SU-DHL-6 (cell line): ENCODE measurements around the gene NEK4.

Experiments
- H2AFZ ChIP-seq: fragments of 200-600 bp; sonication (generic); 2 replicates; pipeline ENCODE4 v1.6.1; 2014; ENCODE audit warnings: low read depth, mild to moderate bottlenecking, moderate library complexity, mixed read lengths, antibody characterized with exemption, low read length; ENCODE audit not compliant: severe bottlenecking
- H3F3A ChIP-seq: fragments of 200-600 bp; shearing (Covaris generic); 2 replicates; pipeline ENCODE4 v1.6.0; 2016; ENCODE audit warnings: antibody characterized with exemption, mild to moderate bottlenecking; ENCODE audit not compliant: insufficient read depth
- H3K27ac ChIP-seq: fragments of 200-600 bp; sonication (generic); 2 replicates; pipeline ENCODE4 v1.5.1; 2016; ENCODE audit warnings: low read depth, mild to moderate bottlenecking, low read length, moderate library complexity, mixed read lengths
- H3K27me3 ChIP-seq: fragments of 200-600 bp; sonication (generic), shearing (Covaris generic); 2 replicates; pipeline ENCODE4 v1.6.0; 2014; ENCODE audit warnings: mild to moderate bottlenecking, low read length
- H3K36me3 ChIP-seq: fragments of 200-600 bp; sonication (generic); 2 replicates; pipeline ENCODE4 v1.6.1; 2014; ENCODE audit warnings: mild to moderate bottlenecking, low read length, mixed read lengths
- H3K4me2 ChIP-seq: fragments of 300-600, 200-600 bp; shearing (Covaris generic), sonication (generic); 2 replicates; pipeline ENCODE4 v1.6.0; 2014; ENCODE audit warnings: low read length, low read depth, mild to moderate bottlenecking; ENCODE audit not compliant: poor library complexity, severe bottlenecking
- H3K4me3 ChIP-seq: fragments of 200-600 bp; sonication (generic); 2 replicates; pipeline ENCODE4 v1.5.1; 2014; ENCODE audit warnings: antibody characterized with exemption, low read length, mild to moderate bottlenecking, mixed read lengths; ENCODE audit not compliant: insufficient read depth, poor library complexity, severe bottlenecking
- H3K79me2 ChIP-seq: fragments of 200-600 bp; sonication (generic); 2 replicates; pipeline ENCODE4 v1.6.1; 2014; ENCODE audit warnings: mild to moderate bottlenecking, low read length, moderate library complexity; ENCODE audit not compliant: insufficient read depth
- H3K9ac ChIP-seq: fragments of 200-600 bp; sonication (generic); 2 replicates; pipeline ENCODE4 v1.7.0; 2014; ENCODE audit warnings: mild to moderate bottlenecking, low read length
- H3K9me2 ChIP-seq: fragments of 200-600 bp; sonication (generic); replicated peaks from 2 replicates; pipeline ENCODE4 v1.6.1; 2014; ENCODE audit warnings: low read length; ENCODE audit not compliant: insufficient read depth
- H3K9me3 ChIP-seq: fragments of 200-600 bp; sonication (generic); 2 replicates; pipeline ENCODE4 v1.6.1; 2014; ENCODE audit warnings: low read length, mixed read lengths; ENCODE audit not compliant: insufficient read depth
- H4K20me1 ChIP-seq: fragments of 200-600 bp; sonication (generic); 2 replicates; pipeline ENCODE4 v1.6.1; 2014; ENCODE audit warnings: low read depth, mild to moderate bottlenecking, antibody characterized with exemption, low read length, moderate library complexity, mixed read lengths
- EZH2phosphoT487 ChIP-seq: fragments of 200-600 bp; sonication (generic), shearing (Covaris generic); conservative IDR thresholded peaks from 2 replicates; pipeline ENCODE4 v1.6.1; 2018; ENCODE audit warnings: mild to moderate bottlenecking, antibody characterized with exemption, low read length, moderate library complexity, mixed read lengths
- TF ChIP-seq, protein P1 (sequence below): fragments of 200-600 bp; sonication (generic); IDR thresholded peaks from one replicate; pipeline ENCODE4 v1.5.1; 2017; ENCODE audit warnings: antibody characterized with exemption, mild to moderate bottlenecking, low read length, moderate library complexity; ENCODE audit not compliant: insufficient read depth, poor library complexity, severe bottlenecking

Gene NEK4

DNA sequence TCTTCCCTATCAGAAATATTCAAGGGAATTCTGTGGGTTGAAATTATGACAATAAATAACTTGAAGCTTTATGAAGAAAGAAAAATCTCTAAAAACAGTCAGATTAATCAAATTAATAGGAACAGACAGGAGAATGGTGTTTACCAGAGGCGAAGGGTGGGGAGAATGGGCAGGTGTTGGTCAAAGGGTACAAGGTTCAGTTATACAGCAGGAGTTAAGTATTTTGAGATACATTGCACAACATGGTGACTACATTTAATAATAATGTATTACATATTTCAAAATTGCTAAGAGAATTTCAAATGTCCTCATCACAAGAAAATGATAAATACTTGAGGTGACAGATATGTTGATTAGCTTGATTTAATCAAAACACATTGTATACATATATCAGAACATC is 46.2 kb downstream of the NEK4 start:
- no peaks in the 10 kb centered on the region for H3K36me3 ChIP-seq
- no peak overlapping the region for H3K4me3 ChIP-seq
- H3K4me2 ChIP-seq, result no peak overlapping the region

DNA sequence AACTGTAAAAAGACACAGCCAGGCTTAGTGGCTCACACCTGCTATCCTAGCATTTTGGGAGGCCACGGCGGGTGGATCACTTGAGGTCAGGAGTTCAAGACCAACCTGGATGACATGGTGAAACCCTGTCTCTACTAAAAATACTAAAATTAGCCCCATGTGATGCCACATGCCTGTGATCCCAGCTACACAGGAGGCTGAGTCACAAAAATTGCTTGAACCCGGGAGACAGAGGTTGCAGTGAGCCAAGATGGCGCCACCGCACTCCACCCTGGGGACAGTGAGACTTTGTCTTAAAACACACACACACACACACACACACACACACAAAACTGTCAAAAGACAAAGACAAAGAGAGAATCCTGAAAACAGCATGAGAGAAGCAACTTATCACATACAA is 46.8 kb downstream of the NEK4 start:
- no peak overlapping the region for H3K9ac ChIP-seq
- no peaks in the 10 kb centered on the region for H3K27me3 ChIP-seq
- TF ChIP-seq, protein P1, sequence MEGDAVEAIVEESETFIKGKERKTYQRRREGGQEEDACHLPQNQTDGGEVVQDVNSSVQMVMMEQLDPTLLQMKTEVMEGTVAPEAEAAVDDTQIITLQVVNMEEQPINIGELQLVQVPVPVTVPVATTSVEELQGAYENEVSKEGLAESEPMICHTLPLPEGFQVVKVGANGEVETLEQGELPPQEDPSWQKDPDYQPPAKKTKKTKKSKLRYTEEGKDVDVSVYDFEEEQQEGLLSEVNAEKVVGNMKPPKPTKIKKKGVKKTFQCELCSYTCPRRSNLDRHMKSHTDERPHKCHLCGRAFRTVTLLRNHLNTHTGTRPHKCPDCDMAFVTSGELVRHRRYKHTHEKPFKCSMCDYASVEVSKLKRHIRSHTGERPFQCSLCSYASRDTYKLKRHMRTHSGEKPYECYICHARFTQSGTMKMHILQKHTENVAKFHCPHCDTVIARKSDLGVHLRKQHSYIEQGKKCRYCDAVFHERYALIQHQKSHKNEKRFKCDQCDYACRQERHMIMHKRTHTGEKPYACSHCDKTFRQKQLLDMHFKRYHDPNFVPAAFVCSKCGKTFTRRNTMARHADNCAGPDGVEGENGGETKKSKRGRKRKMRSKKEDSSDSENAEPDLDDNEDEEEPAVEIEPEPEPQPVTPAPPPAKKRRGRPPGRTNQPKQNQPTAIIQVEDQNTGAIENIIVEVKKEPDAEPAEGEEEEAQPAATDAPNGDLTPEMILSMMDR, result no peak
- no peak for TF ChIP-seq EZH2phosphoT487
- H3K36me3 ChIP-seq, result no peaks in the 10 kb centered on the region
- no peaks in the 10 kb centered on the region for H3K9me3 ChIP-seq
- no peak overlapping the region for H3K4me3 ChIP-seq
- H2AFZ ChIP-seq, result no peak overlapping the region
- H3K4me2 ChIP-seq, result no peak overlapping the region
- H3F3A ChIP-seq, result no peaks in the 10 kb centered on the region
- no peaks in the 10 kb centered on the region for H3K79me2 ChIP-seq
- H3K27ac ChIP-seq, result no peak overlapping the region
- no peaks in the 10 kb centered on the region for H3K9me2 ChIP-seq
- no peaks in the 10 kb centered on the region for H4K20me1 ChIP-seq

More for the DNA sequence above, 46.2 kb downstream of the NEK4 start:
- H3K9me2 ChIP-seq, result no peaks in the 10 kb centered on the region
- H2AFZ ChIP-seq, result no peak overlapping the region
- no peaks in the 10 kb centered on the region for H3K9me3 ChIP-seq
- TF ChIP-seq EZH2phosphoT487, result no peak
- TF ChIP-seq, protein P1, result no peak
- no peaks in the 10 kb centered on the region for H3K27me3 ChIP-seq
- no peaks in the 10 kb centered on the region for H3K79me2 ChIP-seq
- no peaks in the 10 kb centered on the region for H4K20me1 ChIP-seq
- no peak overlapping the region for H3K9ac ChIP-seq
- no peaks in the 10 kb centered on the region for H3F3A ChIP-seq
- no peak overlapping the region for H3K27ac ChIP-seq

DNA sequence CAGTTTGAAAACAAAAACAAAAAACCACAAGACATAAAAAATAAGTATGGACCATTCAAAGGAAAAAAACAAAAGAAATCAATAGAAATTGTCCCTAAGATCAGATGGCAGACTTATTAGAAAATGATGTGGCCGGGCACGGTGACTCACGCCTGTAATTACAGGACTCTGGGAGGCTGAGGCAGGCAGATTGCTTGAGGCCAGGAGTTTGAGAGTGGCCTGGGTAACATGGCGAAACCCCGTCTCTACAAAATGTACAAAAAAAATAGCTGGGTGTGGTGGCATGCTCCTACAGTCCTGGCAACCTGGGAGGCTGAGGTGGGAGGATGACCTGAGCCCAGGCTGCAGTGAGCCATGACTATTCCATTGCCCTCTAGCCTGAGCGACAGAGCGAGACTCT is 48.2 kb downstream of the NEK4 start:
- Histone ChIP-seq H3K27ac (no peak overlapping the region), H3K9ac (no peak overlapping the region)

More for the DNA sequence above, 48.2 kb downstream of the NEK4 start:
- Histone ChIP-seq H3F3A (no peaks in the 10 kb centered on the region), H4K20me1 (no peaks in the 10 kb centered on the region), H3K9me2 (no peaks in the 10 kb centered on the region), H3K4me2 (no peak overlapping the region), H3K36me3 (no peaks in the 10 kb centered on the region), H3K9me3 (no peaks in the 10 kb centered on the region), H3K27me3 (no peaks in the 10 kb centered on the region), H3K79me2 (no peaks in the 10 kb centered on the region), H3K4me3 (no peak overlapping the region), H2AFZ (no peak overlapping the region)
- no peak for TF ChIP-seq EZH2phosphoT487
- TF ChIP-seq, protein P1, result no peak
